GM18498 (cell line): ENCODE data around the gene ATG13.
"Not testable (repeated sequence)": the region's sequence is repeated elsewhere in the genome, so short reads cannot be mapped to it uniquely, and the experiment has no call there.

Experiments used
- ATAC-seq: cut with Tn5 transposase; IDR thresholded peaks from one replicate; pipeline ENCODE4 v1.9.1; 2021; ENCODE audit warnings: mild to moderate bottlenecking, moderate library complexity; ENCODE audit not compliant: unreplicated experiment

The ATG13 gene

DNA sequence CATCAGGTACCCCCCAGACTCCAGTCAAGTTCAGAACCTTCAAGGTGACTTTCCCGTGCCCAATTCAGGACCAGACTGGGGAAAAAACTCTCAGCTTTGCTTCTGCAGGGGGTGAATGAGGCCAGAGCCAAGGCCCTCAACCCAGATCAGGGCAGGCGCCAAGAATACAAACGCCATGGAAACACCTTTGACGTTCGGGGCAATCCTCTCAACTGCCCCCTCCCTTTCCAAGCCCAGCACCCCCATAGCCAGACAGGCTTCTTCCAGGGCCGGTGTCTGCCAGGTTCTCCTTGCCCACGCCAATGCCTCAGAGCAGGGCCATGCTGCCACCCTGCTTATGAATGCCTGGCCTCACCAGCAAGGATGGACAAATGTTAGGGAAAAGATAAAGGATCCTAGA, 77.3 kb downstream of the ATG13 start:
- ATAC-seq, result no peak

DNA sequence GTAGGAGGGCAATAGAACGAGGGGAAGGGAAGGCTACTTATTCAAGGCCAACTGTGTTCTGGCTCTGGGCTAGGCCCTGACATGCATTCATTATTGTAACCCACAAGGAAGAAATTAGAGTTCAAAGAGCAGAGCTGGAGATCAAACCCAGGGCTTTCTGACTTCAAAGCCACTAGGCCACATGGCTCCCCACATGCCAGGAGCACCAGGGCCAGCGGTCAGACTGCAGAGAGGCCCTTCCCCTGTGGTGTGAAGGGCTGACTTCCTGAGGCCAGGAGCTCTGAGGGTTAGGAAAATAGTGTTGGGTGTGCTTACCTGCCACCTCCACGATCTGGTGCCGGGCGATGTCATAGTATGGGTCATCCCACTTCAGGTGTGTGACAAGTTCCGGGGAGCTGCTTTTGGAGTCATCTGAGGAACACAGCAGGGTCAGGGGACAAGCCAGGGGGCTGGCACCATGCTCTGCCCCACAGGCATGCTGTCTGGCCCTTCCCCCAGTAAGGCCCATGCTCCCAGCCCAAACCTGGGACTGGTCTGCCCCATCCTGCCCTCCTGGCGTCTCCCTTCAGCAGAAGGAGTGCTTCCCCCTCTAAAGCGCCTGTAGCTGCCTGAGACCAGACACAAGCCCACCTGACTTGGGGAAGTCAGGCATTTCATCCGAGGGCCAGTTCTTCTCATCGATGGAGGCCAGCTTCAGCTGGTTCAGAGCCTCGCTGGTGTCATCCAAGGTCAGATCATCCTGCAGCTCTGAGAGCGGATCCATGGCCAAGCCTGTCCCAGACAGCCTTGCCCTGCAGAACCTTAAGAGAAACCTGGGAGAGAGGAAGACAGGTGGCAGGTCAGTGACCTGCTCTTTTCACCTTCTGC, 78.2 kb downstream of the ATG13 start:
- no peak for ATAC-seq

DNA sequence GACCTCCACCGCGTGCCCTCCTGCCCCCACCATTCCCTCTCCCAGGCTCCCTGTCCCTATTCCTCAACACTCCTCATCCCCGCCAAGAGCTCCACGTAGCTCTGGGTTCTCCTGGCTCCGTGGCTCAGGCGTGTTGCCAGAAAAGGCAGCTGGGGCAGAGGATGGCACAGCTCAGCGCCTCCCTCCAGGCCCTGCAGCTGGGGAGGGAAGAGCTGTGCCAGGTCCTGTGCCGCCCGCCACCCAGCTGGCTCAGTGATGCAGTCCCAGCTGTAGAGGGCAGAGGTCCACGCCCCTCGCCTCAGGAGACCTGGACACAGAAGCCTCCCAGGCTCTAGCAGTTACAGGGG, 78.8 kb downstream of the ATG13 start:
- ATAC-seq, result no peak

DNA sequence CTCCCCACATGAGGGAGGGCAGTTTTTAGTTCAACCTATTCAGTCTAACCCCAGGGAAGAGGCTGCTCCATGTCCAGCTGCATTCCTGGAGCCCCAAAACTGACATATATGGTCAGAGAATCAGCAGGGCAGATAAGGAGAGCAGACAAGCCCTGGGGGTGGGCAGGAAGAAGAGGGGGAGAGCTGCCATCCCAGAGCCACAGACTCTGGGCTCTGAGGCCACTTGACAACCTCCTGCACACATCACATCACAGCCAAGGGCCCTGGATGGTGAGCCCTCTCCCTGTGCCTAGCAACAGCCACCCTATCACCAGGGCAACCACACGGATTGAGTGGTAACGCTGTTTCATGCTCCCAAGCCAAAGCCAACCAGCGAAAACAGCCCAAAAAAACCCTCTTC, 80.0 kb downstream of the ATG13 start:
- no peak for ATAC-seq

DNA sequence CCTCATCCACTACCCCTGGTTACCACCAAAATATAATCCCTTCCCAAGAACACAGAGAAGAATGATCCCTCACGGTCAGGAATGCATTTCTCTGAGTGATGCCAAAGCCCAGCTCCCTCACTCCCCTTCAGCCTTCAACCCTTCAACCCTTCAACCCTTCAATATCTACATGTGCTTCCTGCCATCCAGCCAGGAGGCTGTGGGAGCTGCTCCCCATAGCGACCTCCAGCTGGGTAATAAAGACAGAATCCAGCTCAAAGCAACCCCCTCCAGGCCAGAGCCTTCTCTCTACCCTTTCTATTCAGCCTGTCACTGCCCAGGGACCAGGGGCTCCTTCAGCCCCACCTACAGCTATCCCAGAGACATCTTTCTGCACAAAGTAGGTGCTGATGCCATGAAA, 80.4 kb downstream of the ATG13 start:
- ATAC-seq, result no peak

DNA sequence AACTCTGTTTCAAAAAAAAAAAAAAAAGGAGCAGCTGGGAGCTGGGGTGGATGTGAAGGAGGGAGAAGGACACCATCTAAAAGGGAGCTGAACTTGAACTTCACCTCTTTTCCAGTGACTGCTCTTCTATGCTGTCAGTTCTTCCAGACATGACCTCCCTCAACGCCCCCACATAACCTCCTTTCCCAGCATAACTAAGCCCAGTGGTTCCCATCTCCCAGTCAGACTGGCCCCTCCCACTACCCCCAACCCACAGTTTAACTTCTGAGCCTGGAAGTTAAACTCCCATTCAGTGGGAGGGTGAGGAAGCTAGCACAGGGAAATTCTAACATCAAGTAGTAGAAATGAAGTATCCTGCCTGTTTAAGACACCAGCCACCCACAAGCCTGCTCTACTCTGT, 81.2 kb downstream of the ATG13 start:
- ATAC-seq, result no peak

DNA sequence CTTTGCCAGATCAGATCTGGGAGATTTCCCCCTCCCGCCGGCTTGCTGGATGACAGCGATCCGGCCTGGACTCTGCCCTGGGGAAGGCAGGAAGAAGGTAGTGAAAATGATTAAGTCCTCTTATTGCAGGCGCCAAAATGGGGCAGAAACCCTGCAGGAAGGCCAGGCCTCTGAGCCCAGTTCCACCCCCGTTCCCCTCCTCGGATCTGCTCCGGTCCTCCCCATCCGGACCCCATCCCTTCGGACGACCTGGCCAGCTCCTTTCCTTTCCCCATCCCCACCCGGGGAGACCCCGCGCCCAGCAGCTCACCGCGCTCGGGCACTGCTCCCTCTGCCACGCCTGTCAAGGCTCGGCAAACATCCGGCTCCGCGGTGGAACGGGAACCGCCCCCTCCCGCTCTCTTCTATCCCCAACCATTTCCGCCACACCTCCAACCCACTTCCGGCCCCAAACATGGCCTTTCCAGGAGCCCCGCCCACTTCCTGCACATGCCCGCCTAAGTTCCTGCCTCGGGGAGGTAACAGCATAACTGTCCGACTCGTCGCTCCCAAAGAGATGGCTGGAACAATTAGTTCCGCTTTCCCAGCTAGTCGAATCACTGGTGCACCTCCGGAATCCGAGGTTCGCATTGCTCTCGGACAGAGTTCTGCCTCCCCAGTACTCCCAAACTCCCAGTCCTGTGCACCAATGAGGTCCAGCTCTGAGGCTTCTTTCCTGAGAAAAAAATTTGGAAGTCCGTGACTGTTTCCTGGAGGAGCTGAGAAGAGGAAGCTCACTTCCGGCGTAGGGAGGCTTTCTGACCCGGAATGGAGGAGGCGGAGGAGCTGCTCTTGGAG, 83.1 kb downstream of the ATG13 start, which contains the start of the genes ARHGAP1 and ZNF408:
Gene ARHGAP1 (minus strand): TSS at position 379 of the 837 bp plus-strand sequence. CDS start 4,512 bp downstream, outside the sequence.
Gene ZNF408 (plus strand): TSS at position 791 of the 837 bp plus-strand sequence. CDS start 17 bp downstream, at position 808.
- ATAC-seq, result peak; percentile 92

DNA sequence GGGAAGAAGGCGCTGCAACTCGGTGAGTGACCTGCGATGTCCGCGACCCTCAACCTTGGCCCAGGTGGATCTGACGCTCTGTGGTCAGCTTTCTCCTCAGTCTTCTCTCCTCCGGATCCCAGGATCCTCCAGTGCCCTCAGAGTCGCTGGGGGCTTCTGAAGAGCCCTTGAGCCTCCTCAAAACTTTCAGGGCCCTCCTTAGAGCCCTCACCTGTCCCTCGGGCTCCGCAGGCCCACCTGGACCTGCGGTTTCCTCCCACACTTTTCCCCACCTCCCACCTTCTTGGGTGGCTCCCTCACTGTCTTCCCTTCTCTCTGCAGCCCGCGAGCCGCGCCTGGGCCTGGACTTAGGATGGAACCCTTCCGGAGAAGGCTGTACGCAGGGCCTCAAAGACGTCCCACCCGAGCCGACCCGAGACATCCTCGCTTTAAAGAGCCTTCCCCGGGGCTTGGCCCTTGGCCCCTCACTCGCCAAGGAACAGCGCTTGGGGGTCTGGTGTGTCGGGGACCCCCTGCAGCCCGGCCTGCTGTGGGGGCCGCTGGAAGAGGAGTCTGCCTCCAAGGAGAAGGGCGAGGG, 83.8 kb downstream of the ATG13 start:
- ATAC-seq, result no peak

DNA sequence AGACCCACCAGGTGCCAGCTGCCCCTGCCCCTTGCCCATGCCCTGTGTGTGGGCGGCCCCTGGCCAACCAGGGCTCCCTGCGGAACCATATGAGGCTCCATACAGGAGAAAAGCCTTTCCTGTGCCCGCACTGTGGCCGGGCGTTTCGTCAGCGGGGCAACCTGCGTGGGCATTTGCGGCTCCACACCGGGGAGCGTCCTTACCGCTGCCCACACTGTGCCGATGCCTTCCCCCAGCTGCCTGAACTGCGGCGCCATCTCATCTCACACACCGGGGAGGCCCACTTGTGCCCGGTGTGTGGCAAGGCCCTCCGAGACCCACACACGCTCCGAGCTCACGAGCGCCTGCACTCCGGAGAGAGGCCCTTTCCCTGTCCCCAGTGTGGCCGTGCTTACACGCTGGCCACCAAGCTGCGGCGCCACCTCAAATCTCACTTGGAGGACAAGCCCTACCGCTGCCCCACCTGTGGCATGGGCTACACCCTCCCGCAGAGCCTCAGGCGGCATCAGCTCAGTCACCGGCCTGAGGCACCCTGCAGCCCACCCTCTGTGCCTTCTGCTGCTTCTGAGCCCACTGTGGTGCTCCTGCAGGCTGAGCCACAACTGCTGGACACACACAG, 87.8 kb downstream of the ATG13 start:
- no peak for ATAC-seq

DNA sequence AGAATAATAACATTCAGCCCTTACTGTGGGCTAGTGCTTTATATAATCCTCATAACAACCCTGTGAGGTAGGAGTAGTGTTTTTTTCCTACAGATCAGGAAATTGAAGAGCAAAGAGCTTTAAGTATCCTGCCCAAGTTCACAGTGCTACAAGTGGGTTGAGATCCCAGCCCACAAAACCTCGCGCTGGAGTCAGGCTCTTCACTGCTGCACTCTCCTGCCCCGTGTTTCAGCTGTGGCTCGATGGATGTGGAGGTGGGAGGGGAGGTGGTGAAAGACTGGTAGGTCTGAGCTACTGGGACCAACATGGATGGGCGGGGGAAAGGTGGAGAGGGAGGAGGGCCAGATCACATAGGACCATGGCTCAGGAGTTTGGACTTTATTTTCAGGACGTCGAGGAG, 89.5 kb downstream of the ATG13 start:
- ATAC-seq, result no peak

DNA sequence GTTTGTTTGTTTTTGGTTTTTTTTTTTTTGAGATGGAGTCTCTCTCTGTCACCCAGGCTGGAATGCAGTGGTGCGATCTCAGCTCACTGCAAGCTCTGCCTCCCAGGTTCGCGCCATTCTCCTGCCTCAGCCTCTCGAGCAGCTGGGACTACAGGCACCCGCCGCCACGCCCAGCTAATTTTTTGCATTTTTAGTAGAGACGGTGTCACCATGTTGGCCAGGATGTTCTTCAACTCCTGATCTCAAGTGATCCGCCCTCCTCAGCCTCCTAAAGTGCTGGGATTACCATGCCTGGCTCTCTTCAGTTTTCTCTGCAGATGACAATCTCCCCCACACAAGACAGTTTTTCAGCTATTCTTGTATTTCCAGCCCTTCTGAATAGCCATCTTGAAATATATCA, 92.0 kb downstream of the ATG13 start:
- ATAC-seq, result not testable (repeated sequence)

DNA sequence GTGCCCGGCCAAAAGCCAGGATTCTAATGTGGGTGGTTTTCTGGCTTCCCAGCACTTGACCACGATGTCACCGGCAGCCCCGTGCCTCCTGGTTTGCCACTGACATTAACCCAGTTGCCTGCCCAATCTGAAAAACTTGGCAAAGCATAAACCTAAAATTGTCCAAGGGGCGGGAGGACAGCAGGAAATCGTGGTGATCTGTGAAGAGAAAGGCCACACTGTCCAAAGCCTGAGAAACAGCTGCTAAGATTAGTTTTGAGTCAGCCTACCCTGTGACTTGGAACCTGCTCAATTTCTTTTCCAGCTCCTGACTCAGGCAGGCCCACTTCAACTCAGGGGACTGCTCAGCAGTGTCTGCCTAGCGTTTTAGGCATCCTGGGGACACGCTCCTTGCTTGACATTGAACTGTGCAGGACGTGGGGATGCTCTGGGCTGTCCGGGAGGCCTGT, 93.5 kb downstream of the ATG13 start:
- no peak for ATAC-seq

DNA sequence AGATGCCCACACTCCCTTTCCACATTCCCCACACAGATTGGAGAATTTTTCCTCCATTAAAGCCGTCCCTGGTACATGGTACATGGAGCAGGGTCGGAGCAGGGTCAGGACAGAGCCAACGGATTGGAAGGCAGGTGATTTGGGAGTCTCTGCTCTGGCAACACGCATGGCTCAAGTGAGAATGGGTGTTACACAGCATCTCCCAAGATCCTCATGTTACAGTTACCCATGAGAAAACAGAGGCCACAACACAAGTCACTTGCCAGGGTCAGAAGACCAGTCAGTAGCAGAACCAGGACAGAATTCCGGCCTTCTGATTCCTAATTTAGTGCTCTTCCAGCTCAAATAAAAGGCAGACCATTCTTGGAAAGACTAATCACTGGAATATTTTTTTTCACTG, 94.0 kb downstream of the ATG13 start:
- no peak for ATAC-seq

DNA sequence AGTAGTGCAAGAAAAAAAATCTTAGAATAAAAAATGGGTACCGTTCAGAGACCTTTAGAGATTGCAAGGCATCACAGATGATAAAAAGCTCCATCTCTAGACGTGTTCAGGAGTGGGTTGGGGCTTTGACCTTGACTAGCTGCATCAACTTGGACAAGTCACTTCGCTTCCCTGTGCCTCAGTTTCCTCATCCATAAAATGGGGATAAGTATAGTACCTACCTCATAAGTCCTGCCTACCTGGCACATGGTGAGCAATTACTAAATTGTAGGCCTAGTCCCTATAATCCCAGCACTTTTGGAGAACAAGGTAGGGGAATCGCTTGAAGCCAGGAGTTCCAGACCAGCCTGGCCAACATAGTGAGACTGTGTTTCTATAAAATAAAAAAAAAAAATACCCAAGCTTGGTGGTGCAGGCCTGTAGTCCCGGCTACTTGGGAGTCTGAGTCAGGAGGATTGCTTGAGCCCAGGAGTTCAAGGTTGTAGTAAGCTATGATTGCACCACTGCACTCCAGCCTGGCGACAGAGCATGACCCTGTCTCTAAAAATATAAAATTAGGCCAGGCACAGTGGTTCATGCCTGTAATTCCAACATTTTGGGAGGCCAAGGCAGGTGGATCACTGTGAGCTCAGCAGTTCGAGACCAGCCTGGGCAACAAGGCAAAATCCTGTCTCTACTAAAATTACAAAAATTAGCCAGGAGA, 95.7 kb downstream of the ATG13 start:
- ATAC-seq, result no peak

DNA sequence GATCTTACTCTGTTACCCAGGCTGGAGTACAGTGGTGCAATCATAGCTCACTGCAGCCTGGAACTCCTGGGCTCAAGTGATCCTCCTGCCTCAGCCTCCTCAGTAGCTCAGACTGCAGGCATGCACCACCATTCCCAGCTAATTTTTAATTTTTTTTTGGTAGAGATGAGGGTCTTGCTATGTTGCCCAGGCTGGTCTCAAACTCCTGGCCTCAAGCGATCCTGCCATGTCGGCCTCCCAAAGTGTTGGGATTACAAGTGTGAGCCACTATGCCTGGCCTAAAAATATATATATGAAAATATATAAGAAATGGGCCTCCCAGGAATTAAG, 100.4 kb downstream of the ATG13 start:
- not testable (repeated sequence) for ATAC-seq

DNA sequence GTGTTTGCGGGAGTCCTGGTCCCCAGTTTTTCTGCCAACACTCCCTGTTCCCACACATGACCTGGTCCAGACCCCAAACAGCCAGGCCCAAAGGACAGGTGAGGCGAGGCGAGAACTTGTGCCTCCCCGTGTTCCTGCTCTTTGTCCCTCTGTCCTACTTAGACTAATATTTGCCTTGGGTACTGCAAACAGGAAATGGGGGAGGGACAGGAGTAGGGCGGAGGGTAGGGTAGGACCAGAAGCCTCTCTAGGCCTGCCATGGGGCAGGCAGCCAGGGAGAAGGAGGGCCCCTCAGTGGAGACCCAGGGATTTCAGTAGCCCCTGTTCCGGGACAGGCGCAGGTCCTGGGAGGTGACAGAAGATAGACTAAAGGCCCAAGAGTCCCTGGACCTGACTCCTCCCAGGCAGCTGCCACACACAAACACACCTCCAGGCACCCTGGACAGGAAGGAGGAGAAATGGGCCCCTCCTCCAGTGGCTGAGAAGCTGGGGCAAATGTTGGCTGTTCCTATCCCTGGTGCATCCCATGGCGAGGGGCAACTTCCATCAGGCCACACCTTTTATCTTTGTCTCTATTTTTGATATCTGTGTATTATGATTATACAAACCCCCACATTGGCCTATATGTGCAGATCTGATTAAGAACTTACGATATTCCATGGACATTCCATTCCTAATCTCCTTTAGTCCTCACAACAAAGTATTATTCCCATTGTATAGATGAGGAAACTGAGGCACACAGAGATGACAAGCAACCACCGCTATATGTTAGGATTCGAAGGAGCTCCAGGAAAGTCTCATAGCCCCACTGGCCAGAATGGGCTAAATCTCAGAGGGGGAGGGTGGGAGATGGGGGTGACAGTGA, 101.0 kb downstream of the ATG13 start:
- no peak for ATAC-seq

DNA sequence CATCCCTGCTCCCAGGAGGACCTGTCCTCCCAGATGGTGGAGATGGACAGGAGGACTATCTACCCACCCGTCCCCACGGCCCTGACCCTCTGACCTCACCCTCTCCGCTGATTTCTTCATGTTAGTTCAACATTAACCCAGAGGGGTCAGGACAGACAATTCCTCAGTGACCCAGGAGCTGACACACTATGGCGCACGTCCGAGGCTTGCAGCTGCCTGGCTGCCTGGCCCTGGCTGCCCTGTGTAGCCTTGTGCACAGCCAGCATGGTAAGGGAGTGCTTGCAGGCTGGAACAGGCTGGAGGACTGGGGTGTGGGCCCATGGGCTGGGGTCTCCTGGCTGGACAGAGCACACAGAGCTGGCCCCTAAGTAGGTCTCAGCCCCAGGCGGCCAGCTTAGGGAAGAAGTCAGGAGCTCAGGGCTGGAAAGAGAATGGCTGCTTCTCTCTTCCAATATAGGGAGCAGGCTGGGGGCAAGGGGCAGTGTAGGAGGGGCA, 101.7 kb downstream of the ATG13 start, which contains the start of gene F2:
Gene F2 (plus strand): TSS at position 166 of the 495 bp plus-strand sequence. CDS start 23 bp downstream, at position 189.
- ATAC-seq, result no peak

DNA sequence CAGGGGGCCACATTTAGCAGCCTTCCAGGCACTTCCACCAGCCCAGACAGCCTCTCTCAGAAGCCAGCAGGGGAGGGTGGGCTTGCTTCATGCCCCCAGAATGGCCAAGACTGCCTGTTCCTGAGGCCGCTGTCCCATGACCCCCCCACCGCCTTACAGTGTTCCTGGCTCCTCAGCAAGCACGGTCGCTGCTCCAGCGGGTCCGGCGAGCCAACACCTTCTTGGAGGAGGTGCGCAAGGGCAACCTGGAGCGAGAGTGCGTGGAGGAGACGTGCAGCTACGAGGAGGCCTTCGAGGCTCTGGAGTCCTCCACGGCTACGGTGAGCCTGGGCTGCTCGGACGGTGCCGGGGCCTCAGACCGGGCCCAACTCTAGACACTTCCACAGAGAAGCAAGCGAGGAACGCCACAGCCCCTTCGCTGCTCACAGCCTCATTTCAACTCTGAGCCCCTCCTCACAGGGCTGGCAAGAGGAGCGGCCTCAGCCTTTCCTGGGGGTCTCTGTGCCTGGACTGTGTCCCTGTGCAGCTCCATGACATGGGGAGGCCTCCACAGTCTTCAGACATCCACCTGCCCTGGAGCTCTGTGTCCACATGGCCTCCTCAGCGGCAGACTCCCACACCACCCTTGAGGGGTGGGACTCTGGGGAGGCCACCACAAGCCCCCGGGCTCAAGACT, 102.3 kb downstream of the ATG13 start:
- no peak for ATAC-seq

DNA sequence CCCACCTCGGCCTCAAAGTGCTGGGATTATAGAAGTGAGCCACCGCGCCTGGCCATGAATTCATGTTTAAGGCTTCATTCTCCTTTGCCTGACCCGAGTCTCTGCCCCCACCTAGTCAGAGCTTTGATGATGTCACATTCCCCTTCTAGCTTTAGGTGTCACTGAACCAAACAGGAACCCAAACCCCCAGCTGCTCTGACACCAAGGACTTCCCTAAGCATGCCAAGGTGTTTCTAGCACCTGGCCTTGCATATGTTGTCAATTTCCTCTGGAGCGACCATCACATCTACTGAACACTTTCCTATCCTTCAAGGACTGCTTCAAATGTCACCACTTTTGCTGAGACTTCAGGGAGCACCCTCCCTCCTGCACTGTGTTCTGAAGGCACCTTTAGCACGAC, 103.9 kb downstream of the ATG13 start:
- ATAC-seq, result no peak
